HTR-8/SVneo (cell line): Measurements from ENCODE around the gene IFNGR1.

ENCODE experiments used
- DNase-seq: peaks from one replicate; pipeline ENCODE4 v3.0.0; 2011; ENCODE audit warnings: low spot score, mixed read lengths; ENCODE audit not compliant: insufficient read length
- FAIRE-seq: peaks from 2 replicates; lab custom pipeline; 2011; peaks lifted over from hg19 to GRCh38; lab: Jason Lieb, UNC

Gene IFNGR1

GRCh38 chr6:137185290-137185689 lies 33.9 kb downstream of the IFNGR1 start:
- no peak for DNase-seq
- no peak for FAIRE-seq

GRCh38 chr6:137182654-137183073 lies 36.5 kb downstream of the IFNGR1 start:
- no peak for DNase-seq
- no peak for FAIRE-seq

GRCh38 chr6:137181891-137182653 lies 37.1 kb downstream of the IFNGR1 start:
- no peak for FAIRE-seq
- DNase-seq: no peak

- DNase-seq (no peak), FAIRE-seq (no peak)
Measured at GRCh38 chr6:137177611-137178010, 41.6 kb downstream of the IFNGR1 start.

GRCh38 chr6:137176729-137177128 lies 42.5 kb downstream of the IFNGR1 start:
- no peak for FAIRE-seq
- DNase-seq: no peak

DNA sequence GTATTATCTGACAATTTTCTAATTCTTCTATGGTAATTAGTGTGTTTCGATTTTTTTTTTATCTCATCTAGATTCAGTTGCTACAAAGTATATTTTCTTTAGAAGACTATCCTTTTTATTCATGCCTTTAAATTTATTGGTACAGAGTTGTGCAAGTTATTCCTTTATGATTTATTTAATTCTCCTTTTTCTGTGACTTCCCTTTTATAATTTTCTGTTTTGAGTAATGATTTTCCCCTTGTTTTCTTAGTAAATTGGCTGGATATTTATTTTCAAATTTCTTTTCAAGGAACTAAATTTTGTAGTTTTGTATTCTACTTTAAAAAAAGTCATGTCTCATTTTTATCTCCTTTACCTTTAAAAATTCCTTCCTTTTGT lies 43.3 kb downstream of the IFNGR1 start:
- DNase-seq: no peak
- FAIRE-seq: no peak

DNA sequence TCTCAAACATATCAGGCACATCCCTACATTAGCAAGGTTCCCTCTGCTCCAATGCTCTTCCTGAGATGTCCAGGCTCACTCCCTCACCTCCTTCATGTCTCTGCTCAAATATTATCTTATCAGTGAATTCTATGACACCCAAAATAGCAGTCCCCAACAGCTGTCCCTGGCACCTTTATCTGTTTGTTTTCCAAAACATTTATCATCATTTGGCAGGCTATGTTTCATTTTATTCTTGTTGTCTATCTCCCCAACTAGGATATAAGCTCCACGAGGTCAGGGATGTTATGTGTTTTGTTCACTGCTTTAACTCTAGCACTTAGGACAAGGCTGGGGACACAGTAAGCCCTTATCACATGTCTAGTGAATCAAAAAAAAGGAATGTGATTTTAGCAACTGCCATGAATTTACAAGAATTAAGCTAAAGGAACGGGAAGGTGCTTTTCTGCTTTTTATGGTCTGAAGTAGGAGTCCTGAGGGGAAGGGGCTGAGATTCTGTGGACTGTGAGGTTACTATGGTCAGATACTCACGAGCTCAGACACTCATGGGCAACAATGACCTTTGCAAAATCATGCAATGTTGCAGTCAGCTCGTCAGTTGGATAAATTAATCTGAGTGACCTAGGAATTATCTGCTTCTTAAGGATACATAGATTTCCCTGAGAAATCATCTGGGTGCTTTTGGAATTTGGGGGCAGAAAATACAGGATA lies 43.9 kb downstream of the IFNGR1 start:
- DNase-seq (no peak), FAIRE-seq (no peak)

DNA sequence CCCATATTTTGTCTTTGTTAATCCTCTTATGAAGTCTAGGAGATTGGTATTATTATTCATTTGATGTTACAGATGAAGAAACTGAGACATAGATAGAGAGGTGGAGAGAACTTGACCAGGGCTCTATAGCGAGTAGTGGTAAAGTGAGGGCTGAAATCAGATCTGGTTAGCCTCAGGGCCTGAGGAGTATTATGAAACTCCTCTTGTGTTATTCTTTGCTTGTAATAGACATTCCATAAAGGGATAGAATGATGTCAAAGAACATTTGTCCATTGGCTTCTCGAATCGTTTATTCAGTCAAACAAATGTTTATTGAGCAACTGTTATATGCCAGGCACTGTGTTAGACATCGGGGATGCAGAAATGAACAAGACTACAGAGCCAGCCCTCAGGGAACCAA lies 45.7 kb downstream of the IFNGR1 start, which contains the start of gene IL22RA2:
TSS of gene IL22RA2 (minus strand) at position 144 of the 400 bp plus-strand sequence. CDS start 11,895 bp downstream, outside the sequence.
- DNase-seq (no peak), FAIRE-seq (no peak)

GRCh38 chr6:137172734-137173431 lies 46.3 kb downstream of the IFNGR1 start:
- DNase-seq: no peak
- FAIRE-seq: no peak

DNA sequence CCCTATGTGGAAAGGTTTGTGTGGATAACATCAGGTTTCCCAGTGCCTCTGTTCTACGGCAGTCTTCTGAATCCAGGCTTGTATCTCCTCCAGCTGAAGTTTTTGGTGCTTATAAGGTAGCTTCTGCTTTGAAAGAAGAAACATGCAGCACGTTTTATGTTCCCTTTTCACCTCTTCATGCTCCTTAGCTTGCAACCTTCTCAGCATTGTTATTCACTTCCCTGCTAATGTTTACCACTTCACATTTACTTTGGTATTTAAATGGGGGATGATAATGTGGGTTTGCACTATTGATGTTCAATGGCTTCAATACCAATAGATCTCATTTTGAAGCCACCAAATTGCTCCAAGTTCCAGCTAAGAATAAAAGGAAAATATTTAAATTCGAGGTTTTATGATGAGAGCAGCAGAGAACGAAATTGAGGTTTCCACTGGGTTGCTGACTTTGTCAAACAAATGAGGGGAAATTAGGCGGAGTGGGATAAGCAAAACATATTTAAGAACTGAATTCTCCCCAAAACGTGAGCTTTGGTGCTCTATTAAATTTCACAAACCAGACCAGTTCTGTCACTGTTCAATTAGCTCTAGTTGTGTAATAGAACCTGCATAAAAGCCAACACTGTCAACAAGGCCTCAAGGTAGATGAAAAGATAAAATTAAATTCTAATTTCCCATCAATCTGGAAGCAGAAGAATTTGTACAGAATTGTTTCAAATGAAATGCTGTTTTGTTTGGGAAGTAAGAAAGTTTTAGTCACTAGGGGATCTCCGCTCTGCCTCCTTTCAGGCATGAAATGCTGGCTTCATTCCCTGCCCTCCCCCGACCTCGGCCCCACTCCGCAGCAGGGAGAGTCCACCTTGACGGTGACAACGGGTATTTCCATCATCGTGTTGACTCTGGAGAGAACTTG lies 47.1 kb downstream of the IFNGR1 start:
- DNase-seq (no peak), FAIRE-seq (no peak)

DNA sequence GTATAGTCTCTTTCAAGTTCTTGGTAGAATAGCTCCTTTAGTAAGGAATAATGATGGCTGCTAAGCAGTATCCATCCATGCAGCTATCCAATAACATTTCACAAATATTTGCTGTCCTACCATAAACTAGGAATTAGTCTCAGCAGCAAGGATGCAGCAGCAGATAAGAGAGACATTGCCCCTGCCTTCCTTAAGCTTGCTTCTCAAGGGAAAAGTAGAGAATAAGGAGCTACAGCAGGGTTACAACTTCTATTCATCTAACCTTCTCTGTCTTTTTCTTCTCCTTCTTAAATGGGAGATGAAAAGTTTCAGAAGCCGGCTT lies 48.2 kb downstream of the IFNGR1 start:
- FAIRE-seq (no peak), DNase-seq (no peak)

- no peak for DNase-seq
- FAIRE-seq: no peak
Measured at GRCh38 chr6:137170266-137171052, 48.7 kb downstream of the IFNGR1 start.

DNA sequence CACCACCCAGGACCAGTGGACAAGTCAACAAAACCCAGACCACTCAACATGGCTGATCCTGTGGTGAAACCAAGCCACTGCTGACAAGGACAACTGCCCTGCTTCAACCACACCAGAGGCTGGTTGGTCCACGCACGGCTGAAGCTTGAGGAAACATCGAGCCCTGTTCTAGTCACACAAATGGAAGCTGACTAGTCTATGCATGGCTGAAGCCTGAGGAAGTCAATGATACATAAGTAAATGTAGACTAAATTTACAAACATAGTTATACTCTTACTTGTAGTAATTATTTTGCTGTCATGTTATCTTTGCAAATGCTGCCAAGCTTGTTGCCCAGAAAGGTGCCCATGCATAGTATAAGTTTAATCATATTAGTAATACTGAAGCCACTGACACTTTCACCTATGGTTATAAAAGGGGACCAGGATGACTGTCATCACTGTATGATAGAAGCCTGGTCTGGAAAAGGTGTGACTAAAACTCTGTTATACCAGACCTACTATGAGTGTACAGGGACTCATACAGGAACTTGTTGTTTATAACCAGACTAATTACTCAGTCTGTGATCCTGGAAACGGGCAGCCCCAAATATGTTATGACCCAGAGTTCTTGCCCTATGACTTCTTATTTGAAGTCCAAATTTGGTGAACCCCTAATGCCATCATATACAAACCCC lies 51.3 kb downstream of the IFNGR1 start:
- DNase-seq (no peak), FAIRE-seq (no peak)

DNA sequence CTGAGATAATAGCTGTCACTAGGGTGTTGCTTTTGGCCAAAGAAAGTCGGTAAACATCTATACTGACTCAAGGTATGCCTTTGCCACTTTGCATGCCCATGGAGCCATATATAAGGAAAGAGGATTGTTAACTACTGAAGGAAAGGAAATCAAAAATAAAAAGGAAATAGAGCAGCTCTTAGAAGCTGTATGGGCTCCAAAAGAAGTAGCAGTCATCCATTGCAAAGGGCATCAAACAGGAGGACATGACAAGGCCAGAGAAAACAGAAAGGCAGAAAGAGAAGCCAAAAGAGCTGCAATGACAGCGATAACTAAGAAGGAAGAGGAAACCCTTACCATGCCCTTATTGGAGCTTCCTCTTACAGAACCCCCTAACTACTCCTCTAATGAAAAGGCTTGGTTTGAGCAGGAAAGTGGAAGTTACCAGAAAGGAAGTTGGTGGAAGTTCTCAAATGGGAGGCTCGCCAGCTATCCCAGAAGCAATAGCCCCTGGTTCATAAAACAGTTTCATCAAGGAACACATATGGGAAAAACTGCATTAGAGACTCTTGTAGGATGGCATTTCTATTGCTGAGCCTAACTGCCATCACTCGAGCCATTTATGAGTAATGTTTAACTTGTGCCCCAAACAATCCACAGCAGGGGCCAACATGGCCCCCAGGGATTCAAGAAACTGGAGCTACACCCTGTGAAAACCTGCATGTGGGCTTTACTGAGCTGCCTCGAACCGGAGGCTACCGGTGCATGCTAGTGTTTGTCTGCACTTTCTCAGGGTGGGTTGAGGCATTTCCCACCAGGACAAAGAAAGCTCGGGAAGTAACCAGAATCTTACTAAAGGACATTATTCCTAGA lies 52.7 kb downstream of the IFNGR1 start:
- no peak for DNase-seq
- FAIRE-seq: no peak

- no peak for DNase-seq
- no peak for FAIRE-seq
Measured at GRCh38 chr6:137165375-137166246, 53.6 kb downstream of the IFNGR1 start.

DNA sequence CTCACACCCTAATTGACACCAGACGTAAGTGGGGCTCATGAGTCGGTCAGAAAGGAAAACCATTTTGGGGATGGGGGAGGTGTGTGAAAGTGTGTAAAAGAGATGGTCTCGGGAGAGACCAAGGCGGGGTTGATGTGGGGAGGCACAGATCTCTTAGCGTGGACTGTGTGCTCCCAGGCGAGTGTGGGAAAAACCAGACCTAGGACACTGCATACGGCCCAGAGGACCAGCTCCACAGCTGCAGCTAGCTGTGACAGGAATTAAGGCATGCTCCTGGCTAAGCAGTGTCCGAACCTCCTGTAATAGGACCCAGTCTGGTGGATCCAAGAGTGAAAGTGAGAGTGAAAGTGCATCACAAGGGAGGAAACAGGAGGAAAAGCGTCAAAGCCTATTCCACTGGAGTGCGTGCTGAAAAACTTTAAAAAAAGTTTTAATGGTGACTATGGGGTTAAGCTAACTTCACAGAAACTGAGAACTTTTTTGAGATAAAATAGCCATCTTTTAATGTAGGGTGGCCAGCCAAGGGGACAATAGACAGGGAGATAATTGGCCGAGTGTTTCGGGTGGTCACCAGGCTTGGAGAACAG lies 55.4 kb downstream of the IFNGR1 start:
- DNase-seq (no peak), FAIRE-seq (no peak)
